ENCODE measurements around the gene OTC. TPM values are rescaled to one million over a fixed set of nuclear protein-coding genes. Genes with fewer than 3 reads are reported as not detected.

Gene OTC
- total RNA-seq, 2 donors from 2014 or later: 2.6 to 10.2 TPM

- Histone ChIP-seq H3K27ac (no peak overlapping the region), H3K36me3 (no peaks in the 10 kb centered on the region), H3K9ac (ENCODE audit: low read depth in 2 of 2, low read length in 2 of 2) (no peak overlapping the region), H3K4me1 (no peaks in the 10 kb centered on the region), H3K9me3 (no peaks in the 10 kb centered on the region), H3K27me3 (no peaks in the 10 kb centered on the region), H3K4me3 (no peak overlapping the region)
- intact Hi-C loops (cut with DNase I): no loop called here
- TF ChIP-seq CTCF (IDR thresholded peaks at IDR 0.05): no peak
- DNase-seq: no peak
Measured at GRCh38 chrX:38315186-38315585, 37.2 kb upstream of the OTC start.

- Histone ChIP-seq H3K9me3 (no peaks in the 10 kb centered on the region), H3K4me3 (no peak overlapping the region), H3K36me3 (no peaks in the 10 kb centered on the region), H3K9ac (ENCODE audit: low read depth in 2 of 2, low read length in 2 of 2) (no peak overlapping the region), H3K4me1 (no peaks in the 10 kb centered on the region), H3K27me3 (no peaks in the 10 kb centered on the region), H3K27ac (no peak overlapping the region)
- intact Hi-C loops (cut with DNase I): no loop called here
- DNase-seq: no peak
- TF ChIP-seq CTCF (IDR thresholded peaks at IDR 0.05): no peak
Measured at GRCh38 chrX:38318196-38318595, 34.2 kb upstream of the OTC start.

DNA sequence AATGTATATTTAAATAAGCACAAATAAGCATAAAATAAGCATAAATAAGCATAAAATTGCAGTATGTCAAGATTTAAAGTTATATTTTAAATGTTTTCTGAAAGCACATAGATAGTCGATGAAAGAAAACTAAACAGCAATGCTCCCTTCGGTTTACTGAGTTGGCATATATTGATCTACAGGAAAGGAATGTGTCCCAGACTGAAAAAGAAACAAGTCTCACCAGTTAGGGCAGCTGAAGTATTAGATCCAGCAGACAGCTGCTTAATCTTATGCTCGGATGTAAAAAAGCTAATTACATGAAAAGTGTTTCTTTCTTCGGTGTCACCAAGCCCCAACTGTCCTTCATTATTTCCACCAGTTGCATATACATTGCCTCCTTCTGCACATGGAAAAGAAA lies 33.8 kb upstream of the OTC start:
- Histone ChIP-seq H3K36me3 (no peaks in the 10 kb centered on the region), H3K4me1 (no peaks in the 10 kb centered on the region), H3K9ac (ENCODE audit: low read depth in 2 of 2, low read length in 2 of 2) (no peak overlapping the region), H3K9me3 (no peaks in the 10 kb centered on the region), H3K27me3 (no peaks in the 10 kb centered on the region), H3K4me3 (no peak overlapping the region), H3K27ac (no peak overlapping the region)
- no peak for TF ChIP-seq CTCF (IDR thresholded peaks at IDR 0.05)
- DNase-seq: no peak
- intact Hi-C loops (cut with DNase I): no loop called here

- Histone ChIP-seq H3K9ac (ENCODE audit: low read depth in 2 of 2, low read length in 2 of 2) (no peak overlapping the region), H3K9me3 (no peaks in the 10 kb centered on the region), H3K27me3 (no peaks in the 10 kb centered on the region), H3K4me3 (no peak overlapping the region), H3K4me1 (no peaks in the 10 kb centered on the region), H3K36me3 (no peaks in the 10 kb centered on the region), H3K27ac (no peak overlapping the region)
- no peak for TF ChIP-seq CTCF (IDR thresholded peaks at IDR 0.05)
- intact Hi-C loops (cut with DNase I): no loop called here
- no peak for DNase-seq
Measured at GRCh38 chrX:38320819-38321218, 31.6 kb upstream of the OTC start.

GRCh38 chrX:38326086-38326485 lies 26.3 kb upstream of the OTC start:
- Histone ChIP-seq H3K9ac (ENCODE audit: low read depth in 2 of 2, low read length in 2 of 2) (peak overlapping the region in 1 of 2 donors; percentile 51), H3K4me3 (peak overlapping the region; percentile 60), H3K4me1 (no peaks in the 10 kb centered on the region), H3K27ac (no peak overlapping the region), H3K36me3 (no peaks in the 10 kb centered on the region), H3K27me3 (no peaks in the 10 kb centered on the region), H3K9me3 (no peaks in the 10 kb centered on the region)
- intact Hi-C loops (cut with DNase I): no loop called here
- DNase-seq: no peak
- TF ChIP-seq CTCF (IDR thresholded peaks at IDR 0.05): no peak

Measured in colonic mucosa (tissue), 4 donors.